Measurements from ENCODE around the gene TIMM13. TPM values are rescaled to one million over a fixed set of nuclear protein-coding genes. Genes with fewer than 3 reads are reported as not detected.
"Not testable (repeated sequence)": the region's sequence is repeated elsewhere in the genome, so short reads cannot be mapped to it uniquely, and the experiment has no call there.

The TIMM13 gene
- total RNA-seq, 1 donor from 2014 or later = 55.0 TPM

DNA sequence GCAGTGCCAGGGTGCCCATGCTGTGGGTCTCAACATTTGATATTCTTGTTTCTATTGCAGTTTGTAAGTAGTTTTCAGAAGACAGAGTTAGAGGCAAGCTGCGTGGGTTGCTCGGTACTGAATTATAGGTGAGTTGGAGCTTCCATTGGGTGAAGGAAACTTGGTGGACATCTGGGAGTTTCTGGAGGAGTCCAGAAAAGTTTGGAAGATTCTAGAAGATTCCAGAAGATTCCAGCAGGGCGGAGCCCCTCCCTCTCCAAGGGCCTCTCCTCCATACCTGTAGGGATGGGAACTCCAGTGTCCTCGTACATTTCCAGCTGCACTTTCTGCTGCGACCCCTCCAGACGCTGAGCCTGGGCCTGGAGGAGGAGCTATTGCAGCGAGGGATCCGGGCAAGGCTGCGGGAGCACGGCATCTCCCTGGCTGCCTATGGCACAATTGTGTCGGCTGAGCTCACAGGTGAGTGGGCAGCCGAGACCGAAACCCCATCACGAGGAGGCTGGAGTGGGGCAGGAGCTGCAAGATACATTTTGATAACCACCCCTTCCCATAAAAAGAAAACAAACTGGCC lies 28.6 kb downstream of the TIMM13 start:
- H3K9me3 ChIP-seq = no peaks in the 10 kb centered on the region

DNA sequence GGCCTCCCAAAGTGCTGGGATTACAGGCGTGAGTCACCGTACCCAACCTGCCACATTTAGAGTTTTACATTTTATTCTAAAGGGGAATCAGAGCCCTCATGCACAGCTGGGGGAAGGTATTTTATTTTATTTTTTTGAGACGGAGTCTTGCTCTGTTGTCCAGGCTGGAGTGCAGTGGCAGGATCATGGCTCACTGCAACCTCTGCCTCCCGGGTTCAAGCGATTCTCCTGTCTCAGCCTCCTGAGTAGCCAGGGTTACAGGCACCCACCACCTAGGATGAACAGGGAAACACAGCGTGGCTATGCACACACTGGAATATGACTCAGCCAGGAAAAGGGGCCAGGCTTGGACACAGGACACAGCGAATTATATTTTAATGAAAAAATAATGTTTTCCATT lies 30.2 kb downstream of the TIMM13 start:
- H3K9me3 ChIP-seq; DNase-seq (ENCODE audit: low spot score in 2 of 2); H3K36me3 ChIP-seq; intact Hi-C loops (cut with DNase I); H3K27me3 ChIP-seq; H3K27ac ChIP-seq; H3K4me3 ChIP-seq; H3K4me1 ChIP-seq: not testable (repeated sequence)

More for the DNA sequence above, 28.6 kb downstream of the TIMM13 start:
- no peak overlapping the region for H3K27ac ChIP-seq
- no peaks in the 10 kb centered on the region for H3K27me3 ChIP-seq
- H3K4me3 ChIP-seq = no peak overlapping the region
- DNase-seq (ENCODE audit: low spot score in 2 of 2) = no peak
- TF ChIP-seq, protein P1, sequence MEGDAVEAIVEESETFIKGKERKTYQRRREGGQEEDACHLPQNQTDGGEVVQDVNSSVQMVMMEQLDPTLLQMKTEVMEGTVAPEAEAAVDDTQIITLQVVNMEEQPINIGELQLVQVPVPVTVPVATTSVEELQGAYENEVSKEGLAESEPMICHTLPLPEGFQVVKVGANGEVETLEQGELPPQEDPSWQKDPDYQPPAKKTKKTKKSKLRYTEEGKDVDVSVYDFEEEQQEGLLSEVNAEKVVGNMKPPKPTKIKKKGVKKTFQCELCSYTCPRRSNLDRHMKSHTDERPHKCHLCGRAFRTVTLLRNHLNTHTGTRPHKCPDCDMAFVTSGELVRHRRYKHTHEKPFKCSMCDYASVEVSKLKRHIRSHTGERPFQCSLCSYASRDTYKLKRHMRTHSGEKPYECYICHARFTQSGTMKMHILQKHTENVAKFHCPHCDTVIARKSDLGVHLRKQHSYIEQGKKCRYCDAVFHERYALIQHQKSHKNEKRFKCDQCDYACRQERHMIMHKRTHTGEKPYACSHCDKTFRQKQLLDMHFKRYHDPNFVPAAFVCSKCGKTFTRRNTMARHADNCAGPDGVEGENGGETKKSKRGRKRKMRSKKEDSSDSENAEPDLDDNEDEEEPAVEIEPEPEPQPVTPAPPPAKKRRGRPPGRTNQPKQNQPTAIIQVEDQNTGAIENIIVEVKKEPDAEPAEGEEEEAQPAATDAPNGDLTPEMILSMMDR (IDR thresholded peaks at IDR 0.05) = no peak
- no peaks in the 10 kb centered on the region for H3K36me3 ChIP-seq
- no peaks in the 10 kb centered on the region for H3K4me1 ChIP-seq
- intact Hi-C loops (cut with DNase I) = no loop called here

DNA sequence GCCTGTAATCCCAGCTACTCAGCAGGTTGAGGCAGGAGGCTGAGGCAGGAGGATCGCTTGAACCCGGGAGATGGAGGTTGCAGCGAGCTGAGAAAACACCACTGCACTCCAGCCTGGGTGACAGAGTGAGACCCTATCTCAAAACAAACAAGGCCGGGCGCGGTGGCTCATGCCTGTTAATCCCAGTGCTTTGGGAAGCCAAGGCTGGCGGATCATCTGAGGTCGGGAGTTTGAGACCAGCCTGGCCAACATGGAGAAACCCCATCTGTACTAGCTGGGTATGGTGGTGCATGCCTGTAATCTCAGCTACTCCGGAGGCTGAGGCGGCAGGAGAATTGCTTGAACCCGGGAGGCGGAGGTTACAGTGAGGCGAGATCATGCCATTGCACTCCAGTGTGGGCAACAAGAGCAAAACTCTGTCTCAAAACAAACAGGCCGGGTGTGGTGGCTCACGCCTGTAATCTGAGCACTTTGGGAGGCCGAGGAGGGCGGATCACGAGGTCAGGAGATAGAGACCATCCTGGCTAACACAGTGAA lies 32.0 kb downstream of the TIMM13 start:
- H3K36me3 ChIP-seq; H3K4me3 ChIP-seq; intact Hi-C loops (cut with DNase I); H3K9me3 ChIP-seq; H3K27ac ChIP-seq; H3K4me1 ChIP-seq; DNase-seq (ENCODE audit: low spot score in 2 of 2); H3K27me3 ChIP-seq: not testable (repeated sequence)

DNA sequence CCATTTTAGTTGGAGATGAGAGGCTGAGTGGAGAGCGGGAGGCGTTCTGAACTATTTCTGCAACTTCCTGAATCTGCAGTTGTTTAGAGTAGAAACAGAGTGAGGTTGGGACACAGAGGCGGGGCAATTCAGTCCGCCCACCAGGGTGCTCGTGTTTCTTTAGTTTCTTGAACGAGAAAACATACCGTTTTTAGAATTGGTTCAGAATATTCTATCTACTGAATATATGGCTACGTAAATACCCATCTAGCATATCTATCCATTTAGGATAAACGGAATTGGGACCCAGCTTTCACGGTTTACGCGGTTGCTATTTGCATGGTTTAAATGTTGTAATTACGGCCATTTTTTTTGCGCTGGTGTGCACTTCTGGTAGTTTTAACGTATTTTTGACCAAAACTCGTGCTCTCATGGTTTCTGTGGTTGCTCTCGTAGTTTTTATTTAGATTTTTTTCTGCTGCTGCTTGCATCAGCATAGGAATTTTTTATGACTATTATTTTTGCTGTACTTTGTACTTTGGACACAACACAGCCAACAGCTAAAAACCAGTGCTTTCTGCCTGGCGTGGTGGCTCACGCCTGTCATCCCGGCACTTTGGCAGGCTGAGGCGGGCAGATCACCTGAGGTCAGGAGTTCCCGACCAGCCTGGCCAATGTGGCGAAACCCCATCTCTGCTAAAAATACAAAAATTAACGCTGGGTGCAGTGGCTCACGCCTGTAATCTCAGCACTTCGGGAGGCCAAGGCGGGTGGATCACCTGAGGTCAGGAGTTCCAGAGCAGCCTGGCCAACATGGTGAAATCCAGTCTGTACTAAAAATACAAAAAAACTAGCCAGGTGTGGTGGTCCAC lies 32.7 kb downstream of the TIMM13 start:
- intact Hi-C loops (cut with DNase I) = loop anchor here (5.0 kb wide), 2 partner anchors 157 to 297 kb away; partner anchors contain the start of genes IZUMO4, MOB3A, PLEKHJ1 and SF3A2

DNA sequence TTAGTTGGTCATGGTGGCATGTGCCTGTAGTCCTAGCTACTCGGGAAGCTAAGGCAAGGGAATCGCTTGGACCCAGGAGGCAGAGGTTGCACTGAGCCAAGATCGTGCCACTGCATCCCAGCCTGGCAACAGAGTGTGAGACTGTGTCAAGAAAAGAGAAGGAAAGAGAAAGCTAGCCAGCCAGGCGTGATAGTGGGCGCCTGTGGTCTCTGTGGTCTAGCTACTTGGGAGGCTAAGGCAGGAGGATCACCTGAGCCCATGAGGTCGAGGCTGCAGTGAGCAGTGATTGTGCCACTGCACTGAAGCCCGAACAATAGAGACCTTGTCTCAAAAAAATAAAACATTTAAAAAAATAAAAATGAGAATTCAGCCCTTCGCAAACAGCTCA lies 33.3 kb downstream of the TIMM13 start:
- Histone ChIP-seq H3K9me3 (no peaks in the 10 kb centered on the region), H3K4me3 (no peak overlapping the region), H3K36me3 (no peaks in the 10 kb centered on the region), H3K27ac (no peak overlapping the region), H3K27me3 (no peaks in the 10 kb centered on the region), H3K4me1 (no peaks in the 10 kb centered on the region)
- TF ChIP-seq, protein P1 (IDR thresholded peaks at IDR 0.05) = no peak
- intact Hi-C loops (cut with DNase I) = loop anchor here (5.0 kb wide), 2 partner anchors 157 to 297 kb away; partner anchors contain the start of genes IZUMO4, MOB3A, PLEKHJ1 and SF3A2
- no peak for DNase-seq (ENCODE audit: low spot score in 2 of 2)

More for the DNA sequence above, 32.7 kb downstream of the TIMM13 start:
- TF ChIP-seq, protein P1 (IDR thresholded peaks at IDR 0.05) = no peak
- DNase-seq (ENCODE audit: low spot score in 2 of 2) = no peak
- no peaks in the 10 kb centered on the region for H3K36me3 ChIP-seq
- H3K27ac ChIP-seq = peak overlapping the region in 1 of 2 donors; percentile 5
- H3K4me1 ChIP-seq = no peaks in the 10 kb centered on the region
- H3K9me3 ChIP-seq = no peaks in the 10 kb centered on the region
- no peaks in the 10 kb centered on the region for H3K27me3 ChIP-seq
- H3K4me3 ChIP-seq = no peak overlapping the region

DNA sequence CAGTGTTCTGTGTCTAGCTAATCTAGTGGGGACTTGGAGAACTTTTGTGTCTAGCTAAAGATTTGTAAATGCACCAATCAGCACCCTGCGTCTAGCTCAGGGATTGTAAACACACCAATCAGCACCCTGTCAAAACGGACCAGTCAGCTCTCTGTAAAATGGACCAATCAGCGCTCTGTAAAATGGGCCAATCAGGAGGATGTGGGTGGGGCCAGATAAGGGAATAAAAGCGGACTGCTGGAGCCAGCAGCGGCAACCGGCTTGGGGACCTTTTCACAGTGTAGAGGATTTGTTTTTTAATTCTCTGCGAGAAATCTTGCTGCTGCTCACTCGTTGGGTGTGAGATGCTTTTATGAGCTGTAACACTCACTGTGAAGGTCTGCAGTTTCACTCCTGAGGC lies 34.5 kb downstream of the TIMM13 start:
- not testable (repeated sequence) for H3K9me3 ChIP-seq; DNase-seq (ENCODE audit: low spot score in 2 of 2); H3K4me1 ChIP-seq; H3K36me3 ChIP-seq; H3K4me3 ChIP-seq; H3K27me3 ChIP-seq; H3K27ac ChIP-seq
- intact Hi-C loops (cut with DNase I) = loop anchor here (5.0 kb wide), 2 partner anchors 156 to 296 kb away; partner anchors contain the start of genes IZUMO4, MOB3A, PLEKHJ1 and SF3A2

DNA sequence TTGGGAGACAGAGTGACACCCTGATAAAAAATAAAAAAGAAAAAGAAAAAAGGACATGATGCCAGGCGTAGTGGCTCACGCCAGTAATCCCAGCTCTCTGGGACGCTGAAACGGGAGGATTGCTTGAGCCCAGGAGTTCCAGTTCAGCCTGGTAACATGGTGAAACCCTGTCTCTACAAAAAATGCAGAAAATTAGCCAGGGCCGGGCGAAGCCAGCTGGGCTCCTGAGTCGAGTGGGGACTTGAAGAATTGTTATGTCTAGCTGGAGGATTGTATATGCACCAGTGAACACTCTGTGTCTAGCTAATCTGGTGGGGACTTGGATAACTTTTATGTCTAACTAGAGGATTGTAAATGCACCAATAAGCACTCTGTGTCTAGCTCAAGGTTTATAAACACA lies 35.0 kb downstream of the TIMM13 start:
- Histone ChIP-seq H3K9me3 (no peaks in the 10 kb centered on the region), H3K27ac (no peak overlapping the region), H3K4me1 (no peaks in the 10 kb centered on the region), H3K4me3 (no peak overlapping the region), H3K36me3 (no peaks in the 10 kb centered on the region), H3K27me3 (no peaks in the 10 kb centered on the region)
- no peak for DNase-seq (ENCODE audit: low spot score in 2 of 2)
- TF ChIP-seq, protein P1 (IDR thresholded peaks at IDR 0.05) = no peak
- intact Hi-C loops (cut with DNase I) = loop anchor here (5.0 kb wide), 2 partner anchors 155 to 295 kb away; partner anchors contain the start of genes IZUMO4, MOB3A, PLEKHJ1 and SF3A2

All from ascending aorta (tissue), 2 donors.